Measurements from ENCODE around the gene SLC37A3.
"Not testable (repeated sequence)": the region's sequence is repeated elsewhere in the genome, so short reads cannot be mapped to it uniquely, and the experiment has no call there.

SLC37A3 gene

GRCh38 chr7:140417456-140418155 lies 19.3 kb upstream of the SLC37A3 start:
- in situ Hi-C loops (cut with HindIII; ENCODE audit: low pct_unique_long_range_greater_than_20kb, low sequenced_read_pairs) = no loop called here
- TF ChIP-seq JUND (IDR thresholded peaks at IDR 0.05; ENCODE audit: low read depth) = no peak
- DNase-seq (ENCODE audit: low read depth in 1 of 2, low spot score in 1 of 2) = no peak

GRCh38 chr7:140416560-140416959 lies 18.2 kb upstream of the SLC37A3 start:
- no peak for DNase-seq (ENCODE audit: low read depth in 1 of 2, low spot score in 1 of 2)
- no peak for TF ChIP-seq JUND (IDR thresholded peaks at IDR 0.05; ENCODE audit: low read depth)
- in situ Hi-C loops (cut with HindIII; ENCODE audit: low pct_unique_long_range_greater_than_20kb, low sequenced_read_pairs) = no loop called here

DNA sequence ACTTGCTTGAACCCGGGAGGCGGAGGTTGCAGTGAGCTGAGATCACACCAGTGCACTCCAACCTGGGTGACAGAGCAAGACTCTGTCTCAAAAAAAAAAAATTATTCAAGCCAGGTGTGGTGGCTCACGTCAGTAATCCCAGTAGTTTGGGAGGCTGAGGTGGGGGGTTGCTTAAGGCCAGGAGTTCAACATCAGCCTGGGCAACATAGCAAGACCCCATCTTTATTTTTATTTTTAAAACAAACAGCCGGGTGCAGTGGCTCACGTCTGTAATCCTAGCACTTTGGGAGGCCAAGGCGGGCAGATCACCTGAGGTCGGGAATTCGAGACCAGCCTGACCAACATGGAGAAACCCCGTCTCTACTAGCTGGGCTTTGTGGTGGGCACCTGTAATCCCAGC lies 17.5 kb upstream of the SLC37A3 start:
- in situ Hi-C loops (cut with HindIII; ENCODE audit: low pct_unique_long_range_greater_than_20kb, low sequenced_read_pairs); DNase-seq (ENCODE audit: low read depth in 1 of 2, low spot score in 1 of 2): not testable (repeated sequence)

GRCh38 chr7:140415361-140415760 lies 17.0 kb upstream of the SLC37A3 start:
- no peak for DNase-seq (ENCODE audit: low read depth in 1 of 2, low spot score in 1 of 2)
- in situ Hi-C loops (cut with HindIII; ENCODE audit: low pct_unique_long_range_greater_than_20kb, low sequenced_read_pairs) = no loop called here
- no peak for TF ChIP-seq JUND (IDR thresholded peaks at IDR 0.05; ENCODE audit: low read depth)

- in situ Hi-C loops (cut with HindIII; ENCODE audit: low pct_unique_long_range_greater_than_20kb, low sequenced_read_pairs) = no loop called here
- TF ChIP-seq JUND (IDR thresholded peaks at IDR 0.05; ENCODE audit: low read depth) = no peak
- DNase-seq (ENCODE audit: low read depth in 1 of 2, low spot score in 1 of 2) = peak in 1 of 2 experiments; percentile 40
These were observed 6.3 kb upstream of the SLC37A3 start for GRCh38 chr7:140404565-140405065.

- no peak for TF ChIP-seq JUND (IDR thresholded peaks at IDR 0.05; ENCODE audit: low read depth)
- in situ Hi-C loops (cut with HindIII; ENCODE audit: low pct_unique_long_range_greater_than_20kb, low sequenced_read_pairs) = no loop called here
- peak; percentile 48 to 85 for DNase-seq (ENCODE audit: low read depth in 1 of 2, low spot score in 1 of 2)
These were observed 5.7 kb upstream of the SLC37A3 start, which contains the start of gene RAB19 for GRCh38 chr7:140403878-140404564. TSS of gene RAB19 (plus strand) at chr7:140404058. CDS start at chr7:140407647, 3,589 bp downstream.

- no peak for DNase-seq (ENCODE audit: low read depth in 1 of 2, low spot score in 1 of 2)
- in situ Hi-C loops (cut with HindIII; ENCODE audit: low pct_unique_long_range_greater_than_20kb, low sequenced_read_pairs) = no loop called here
- TF ChIP-seq JUND (IDR thresholded peaks at IDR 0.05; ENCODE audit: low read depth) = no peak
These were observed 4.0 kb upstream of the SLC37A3 start for GRCh38 chr7:140402178-140402835.

- in situ Hi-C loops (cut with HindIII; ENCODE audit: low pct_unique_long_range_greater_than_20kb, low sequenced_read_pairs) = no loop called here
- no peak for TF ChIP-seq JUND (IDR thresholded peaks at IDR 0.05; ENCODE audit: low read depth)
- DNase-seq (ENCODE audit: low read depth in 1 of 2, low spot score in 1 of 2) = no peak
These were observed 2.1 kb upstream of the SLC37A3 start for GRCh38 chr7:140400381-140400780.

DNA sequence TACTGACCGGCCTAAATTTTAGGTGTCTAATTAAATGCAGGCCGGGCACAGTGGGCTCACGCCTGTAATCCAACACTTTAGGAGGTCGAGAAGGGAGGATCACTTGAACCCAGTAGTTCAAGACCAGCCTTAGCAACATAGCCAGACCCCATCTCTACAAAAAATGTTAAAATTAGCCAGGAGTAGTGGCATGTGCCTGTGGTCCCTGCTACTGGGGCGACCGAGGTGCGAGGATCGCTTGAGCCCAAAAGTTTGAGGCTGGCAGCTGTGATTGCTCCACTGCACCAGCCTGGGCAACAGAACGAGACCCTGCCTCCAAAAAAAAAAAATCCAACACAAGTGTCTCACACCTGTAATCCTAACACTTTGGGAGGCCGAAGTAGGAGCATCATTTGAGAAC lies 491 bp upstream of the SLC37A3 start:
- in situ Hi-C loops (cut with HindIII; ENCODE audit: low pct_unique_long_range_greater_than_20kb, low sequenced_read_pairs) = no loop called here
- TF ChIP-seq JUND (IDR thresholded peaks at IDR 0.05; ENCODE audit: low read depth) = no peak
- no peak for DNase-seq (ENCODE audit: low read depth in 1 of 2, low spot score in 1 of 2)

DNA sequence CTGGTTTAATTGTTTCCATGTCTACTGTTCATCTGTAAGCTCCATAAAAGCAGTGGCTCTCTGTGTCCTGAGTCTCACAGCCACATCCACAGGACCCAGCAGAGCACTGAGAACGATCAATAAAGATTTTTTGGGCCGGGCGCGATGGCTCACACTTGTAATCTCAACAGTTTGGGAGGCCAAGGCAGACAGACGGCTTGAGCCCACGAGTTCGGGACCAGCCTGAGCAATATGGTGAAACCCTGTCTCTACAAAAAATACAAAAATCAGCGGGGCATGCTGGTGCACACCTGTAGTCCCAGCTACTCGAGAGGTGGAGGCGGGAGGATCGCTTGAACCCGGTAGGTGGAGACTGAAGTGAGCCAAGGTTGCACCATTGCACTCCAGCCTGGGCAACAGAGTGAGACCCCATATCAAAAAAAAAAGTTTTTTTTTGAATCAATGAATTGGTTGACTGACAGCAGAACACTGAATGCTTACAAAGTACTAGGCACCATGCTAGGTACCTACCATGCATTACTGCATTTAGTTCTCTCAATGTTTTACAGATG lies 4.5 kb downstream of the SLC37A3 start:
- in situ Hi-C loops (cut with HindIII; ENCODE audit: low pct_unique_long_range_greater_than_20kb, low sequenced_read_pairs) = no loop called here
- TF ChIP-seq JUND (IDR thresholded peaks at IDR 0.05; ENCODE audit: low read depth) = no peak
- DNase-seq (ENCODE audit: low read depth in 1 of 2, low spot score in 1 of 2) = no peak

DNA sequence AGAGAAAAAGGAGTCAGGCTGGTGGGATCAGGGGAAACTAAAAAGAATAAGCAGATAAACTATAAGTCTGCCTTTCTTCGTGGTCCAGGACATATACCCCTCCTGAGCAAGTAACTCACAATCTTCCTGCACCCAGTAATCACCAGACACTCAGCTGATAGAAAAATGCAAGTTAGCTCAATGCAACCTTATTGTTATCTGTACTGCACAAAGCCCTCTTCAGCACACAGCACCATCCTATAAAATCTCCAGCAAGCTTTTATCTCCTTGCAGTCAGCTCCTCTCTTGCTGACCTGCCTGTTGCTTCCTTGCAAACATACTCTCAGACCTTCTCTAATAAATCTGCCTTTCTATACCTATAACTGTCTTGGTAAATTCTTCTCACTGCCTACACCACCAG lies 6.7 kb downstream of the SLC37A3 start:
- no peak for DNase-seq (ENCODE audit: low read depth in 1 of 2, low spot score in 1 of 2)
- no peak for TF ChIP-seq JUND (IDR thresholded peaks at IDR 0.05; ENCODE audit: low read depth)
- in situ Hi-C loops (cut with HindIII; ENCODE audit: low pct_unique_long_range_greater_than_20kb, low sequenced_read_pairs) = no loop called here

- no peak for TF ChIP-seq JUND (IDR thresholded peaks at IDR 0.05; ENCODE audit: low read depth)
- in situ Hi-C loops (cut with HindIII; ENCODE audit: low pct_unique_long_range_greater_than_20kb, low sequenced_read_pairs) = no loop called here
- DNase-seq (ENCODE audit: low read depth in 1 of 2, low spot score in 1 of 2) = no peak
These were observed 7.7 kb downstream of the SLC37A3 start for GRCh38 chr7:140390466-140391190.
